NCI-H69 (cell line): Measurements from ENCODE around the gene CLEC18B.
"Not testable (repeated sequence)": the region's sequence is repeated elsewhere in the genome, so short reads cannot be mapped to it uniquely, and the experiment has no call there.

Experiments
- DNase-seq: peaks from one replicate; lab custom pipeline; 2025; lab: John Stamatoyannopoulos, UW

The CLEC18B gene

DNA sequence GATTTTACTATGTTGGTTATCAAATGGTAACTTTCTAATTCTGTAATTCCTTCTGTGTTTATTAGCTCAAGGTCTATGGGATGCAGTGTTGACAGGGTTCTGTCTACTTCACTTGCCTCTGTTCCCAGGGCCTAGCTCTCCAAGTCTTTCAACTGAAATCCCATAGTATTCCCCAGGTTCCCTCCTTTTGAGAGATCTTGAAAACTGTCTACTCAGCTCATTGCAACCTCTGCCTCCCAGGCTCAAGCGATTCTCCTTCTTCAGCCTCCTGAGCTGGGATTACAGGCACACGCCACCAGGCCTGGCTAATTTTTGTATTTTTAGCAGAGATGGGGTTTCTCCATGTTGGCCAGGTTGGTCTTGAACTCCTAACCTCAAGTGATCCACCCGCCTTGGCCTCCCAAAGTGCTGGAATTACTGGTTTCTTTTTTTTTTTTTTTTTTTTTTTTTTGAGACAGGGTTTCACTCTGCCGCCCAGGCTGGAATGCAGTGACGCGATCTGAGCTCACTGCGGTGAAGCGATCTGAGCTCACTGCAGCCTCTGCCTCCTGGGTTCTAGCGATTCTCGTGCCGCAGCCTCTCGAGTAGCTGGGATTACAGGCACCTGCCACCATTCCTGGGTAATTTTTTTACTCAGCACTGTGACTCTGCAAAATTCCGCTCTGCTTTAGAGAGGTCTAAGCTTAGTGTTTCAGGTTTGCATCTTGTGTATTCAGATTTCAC, 22.5 kb upstream of the CLEC18B start:
- DNase-seq: not testable (repeated sequence)

GRCh38 chr16:74439685-74440084, 18.4 kb upstream of the CLEC18B start:
- no peak for DNase-seq

- no peak for DNase-seq
Observed at GRCh38 chr16:74438492-74438979, 17.3 kb upstream of the CLEC18B start.

DNA sequence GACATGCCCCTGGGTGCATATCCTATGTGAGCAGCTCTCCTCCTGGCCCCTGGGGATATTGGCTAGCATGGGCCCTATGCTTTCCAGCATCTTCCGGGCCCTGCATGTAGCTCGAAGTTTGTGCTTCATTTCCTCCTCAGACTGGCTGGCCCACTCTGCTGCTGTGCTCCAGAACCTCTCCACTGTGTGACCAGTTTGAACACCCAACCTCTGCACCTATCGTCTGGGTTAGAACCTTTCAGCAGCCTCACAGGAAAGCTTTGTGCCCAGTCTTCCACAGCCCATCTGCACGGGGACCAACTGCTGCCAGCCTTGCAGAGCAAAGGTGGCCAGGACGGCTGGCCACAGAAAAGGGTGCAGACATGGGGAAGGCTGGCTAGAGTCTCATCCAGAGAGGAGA, 10.2 kb upstream of the CLEC18B start:
- no peak for DNase-seq

- peak; percentile 38 for DNase-seq
Observed at GRCh38 chr16:74430036-74430712, 8.9 kb upstream of the CLEC18B start.

GRCh38 chr16:74428493-74428892, 7.2 kb upstream of the CLEC18B start:
- DNase-seq: not testable (repeated sequence)

- DNase-seq: not testable (repeated sequence)
Observed at GRCh38 chr16:74425751-74426150, 4.5 kb upstream of the CLEC18B start.

- DNase-seq: not testable (repeated sequence)
Observed at GRCh38 chr16:74423721-74424120, 2.4 kb upstream of the CLEC18B start.

- not testable (repeated sequence) for DNase-seq
Observed at GRCh38 chr16:74422086-74422485, 808 bp upstream of the CLEC18B start.

DNA sequence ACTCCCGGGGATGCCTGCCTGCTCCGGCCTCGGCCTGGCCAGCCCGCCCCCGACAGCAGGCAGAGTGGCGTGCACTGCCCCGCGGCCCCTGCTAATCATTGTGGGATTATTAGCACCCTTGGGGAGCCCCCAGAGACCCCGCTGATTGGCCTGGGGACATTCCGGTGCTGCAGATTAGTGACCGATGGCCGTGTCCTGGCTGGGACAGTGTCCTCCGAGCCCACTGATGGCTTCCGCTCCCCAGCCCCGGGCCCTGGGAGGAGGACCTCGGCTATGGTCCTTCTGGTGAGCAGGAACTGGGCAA, 156 bp upstream of the CLEC18B start:
- DNase-seq: not testable (repeated sequence)

DNA sequence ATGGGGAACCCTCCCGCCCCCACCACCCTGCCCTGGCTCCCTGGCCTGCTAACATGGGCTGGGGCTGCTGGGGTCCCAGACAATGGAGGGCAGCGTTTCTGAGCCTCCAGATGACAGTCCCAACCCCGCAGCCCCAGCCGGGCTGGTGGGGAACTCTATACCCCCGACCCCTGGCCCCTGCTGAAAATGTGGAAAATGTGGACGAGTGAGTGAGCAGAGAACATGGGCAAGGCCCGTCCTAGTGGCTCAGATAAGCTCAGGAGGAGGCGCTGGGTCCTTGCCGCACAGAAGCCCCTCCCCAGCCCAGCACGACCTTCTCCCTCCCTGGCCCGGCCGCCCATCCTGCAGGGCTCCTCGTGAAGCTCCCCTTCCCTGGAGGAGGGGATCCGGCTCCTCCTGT, 1.5 kb downstream of the CLEC18B start:
- DNase-seq: not testable (repeated sequence)

DNA sequence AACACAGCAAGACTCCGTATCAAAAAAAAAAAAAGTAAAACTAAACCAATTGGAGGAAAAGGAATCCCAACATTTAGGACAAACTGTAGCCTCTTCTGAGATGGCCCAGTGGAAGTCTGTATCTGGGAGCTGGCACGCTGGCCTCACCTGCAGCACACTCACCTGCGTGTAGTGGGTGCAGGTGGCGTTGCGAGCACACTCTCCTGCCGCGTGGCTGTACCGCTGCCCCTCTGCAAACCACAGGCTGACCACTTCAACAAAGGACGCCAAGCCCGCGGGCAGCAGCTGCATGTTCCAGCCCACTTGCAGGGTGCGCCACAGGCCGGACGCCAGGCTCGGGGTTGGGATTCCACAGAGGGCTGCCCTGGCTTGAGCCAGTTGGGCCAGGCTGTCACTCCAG, 3.4 kb downstream of the CLEC18B start:
- not testable (repeated sequence) for DNase-seq

DNA sequence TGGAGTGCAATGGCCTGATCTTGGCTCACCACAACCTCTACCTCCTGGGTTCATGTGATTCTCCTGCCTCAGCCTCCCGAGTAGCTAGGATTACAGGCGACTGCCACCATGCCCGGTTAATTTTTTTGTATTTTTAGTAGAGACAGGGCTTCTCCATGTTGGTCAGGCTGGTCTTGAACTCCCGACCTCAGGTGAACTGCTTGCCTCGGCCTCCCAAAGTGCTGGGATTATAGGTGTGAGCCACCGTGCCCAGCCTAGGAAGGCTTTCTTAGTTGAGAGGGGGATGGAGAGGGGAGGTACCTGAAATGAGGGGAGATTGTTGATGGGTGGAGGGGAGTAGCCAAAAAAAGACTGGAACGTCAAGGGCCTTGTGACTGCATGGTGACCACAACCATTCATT, 7.4 kb downstream of the CLEC18B start:
- DNase-seq: not testable (repeated sequence)

DNA sequence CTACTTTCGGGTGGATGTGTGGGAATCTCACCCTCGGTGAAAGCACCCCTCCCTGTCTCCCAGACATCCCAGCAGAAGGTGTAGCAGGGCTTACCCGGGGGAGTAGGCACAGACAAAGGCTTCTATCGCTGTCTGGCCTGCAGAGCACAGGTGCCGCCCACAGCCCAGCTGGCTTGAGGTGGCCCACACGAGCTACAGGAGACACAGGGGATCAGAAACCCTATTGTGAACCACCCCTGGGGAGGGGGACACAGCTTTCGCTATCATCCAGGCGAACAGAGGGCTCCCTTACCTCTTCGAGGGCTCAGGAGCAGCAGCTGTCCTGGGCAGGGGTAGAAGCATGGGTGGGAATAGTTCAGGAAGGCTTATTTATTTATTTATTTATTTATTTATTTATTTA, 7.8 kb downstream of the CLEC18B start:
- not testable (repeated sequence) for DNase-seq

- DNase-seq: not testable (repeated sequence)
Observed at GRCh38 chr16:74412775-74413390, 8.4 kb downstream of the CLEC18B start.

DNA sequence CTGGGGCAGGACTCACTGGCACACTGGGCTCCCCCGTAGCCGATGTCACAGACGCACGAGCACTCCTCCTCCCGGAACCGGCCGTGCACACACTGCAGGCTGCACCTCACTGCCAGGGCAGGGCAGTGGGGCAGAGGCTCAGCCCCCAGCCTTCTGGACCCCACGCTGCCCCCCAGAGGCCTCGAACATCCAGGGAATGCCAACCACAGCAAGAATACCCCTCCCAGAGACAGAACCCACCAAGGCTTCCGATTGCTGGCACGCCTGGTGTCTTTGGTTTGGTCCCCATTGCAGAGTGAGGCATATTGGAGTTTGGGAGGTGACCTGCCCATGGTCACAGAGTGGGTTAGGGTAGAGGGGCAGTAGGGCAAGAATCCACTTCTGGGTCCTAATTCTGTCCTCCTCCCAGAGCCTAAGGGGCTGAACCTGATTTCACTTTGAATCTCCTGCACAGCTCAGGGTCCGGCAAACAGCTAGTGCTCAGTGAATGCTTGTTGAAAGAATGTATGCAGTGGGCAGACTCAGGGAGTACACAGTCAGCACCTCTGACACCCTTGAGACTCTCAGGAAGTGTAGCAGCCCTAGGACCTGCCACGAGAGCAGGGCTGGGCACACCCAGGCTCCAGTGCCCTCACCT, 9.0 kb downstream of the CLEC18B start:
- DNase-seq: not testable (repeated sequence)

- not testable (repeated sequence) for DNase-seq
Observed at GRCh38 chr16:74410981-74411380, 10.3 kb downstream of the CLEC18B start.

DNA sequence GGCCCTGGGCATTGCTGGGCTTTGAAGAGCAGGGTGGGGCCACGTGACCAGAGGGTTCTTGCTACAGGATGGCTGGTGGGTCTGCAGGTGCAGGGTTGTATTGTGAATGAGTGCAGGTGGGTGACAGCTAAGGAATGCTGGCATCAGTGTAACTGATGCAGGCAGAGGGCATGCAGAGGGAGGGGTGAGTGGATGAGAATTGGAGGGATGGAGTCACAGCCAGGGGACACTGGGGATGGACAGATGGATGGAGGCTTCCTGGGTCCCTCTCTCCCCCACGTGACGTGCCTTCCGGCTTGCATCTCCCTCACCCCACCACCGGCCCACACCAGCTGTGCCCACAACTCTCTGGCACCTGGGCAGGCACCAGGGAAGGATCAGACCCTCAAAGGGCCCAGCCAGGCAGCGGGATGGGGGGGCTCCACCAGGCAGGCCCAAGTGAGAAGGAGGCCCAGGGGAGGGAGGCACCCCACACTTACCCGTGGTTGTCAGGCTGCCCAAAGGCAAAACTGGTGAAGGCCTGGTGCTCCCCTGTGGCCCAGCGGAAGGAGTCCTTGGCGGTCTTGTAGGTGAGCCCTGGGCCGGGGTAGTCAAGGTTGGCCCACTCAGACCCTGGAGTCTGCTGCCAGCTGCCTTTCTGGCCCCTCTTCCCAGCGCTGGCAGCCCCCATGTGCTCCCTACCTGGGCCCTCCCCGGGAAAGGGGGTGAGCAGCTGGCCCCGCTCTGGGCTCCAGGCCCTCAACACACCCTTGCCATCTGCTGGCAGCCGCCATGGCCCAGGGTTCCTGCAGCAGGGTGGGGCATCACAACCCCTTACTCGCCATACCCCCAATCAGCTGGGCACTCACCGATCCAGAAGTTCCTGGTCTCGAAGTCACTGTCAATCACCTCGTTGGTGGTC, 11.0 kb downstream of the CLEC18B start:
- not testable (repeated sequence) for DNase-seq

GRCh38 chr16:74409185-74409981, 11.9 kb downstream of the CLEC18B start:
- DNase-seq: not testable (repeated sequence)

GRCh38 chr16:74407362-74407705, 13.9 kb downstream of the CLEC18B start:
- not testable (repeated sequence) for DNase-seq
